ENCODE data around the gene MBNL1. TPM values are rescaled to one million over a fixed set of nuclear protein-coding genes. Genes with fewer than 3 reads are reported as not detected.

MBNL1 gene
- total RNA-seq, 1 donor from 2014 or later: 311 TPM

DNA sequence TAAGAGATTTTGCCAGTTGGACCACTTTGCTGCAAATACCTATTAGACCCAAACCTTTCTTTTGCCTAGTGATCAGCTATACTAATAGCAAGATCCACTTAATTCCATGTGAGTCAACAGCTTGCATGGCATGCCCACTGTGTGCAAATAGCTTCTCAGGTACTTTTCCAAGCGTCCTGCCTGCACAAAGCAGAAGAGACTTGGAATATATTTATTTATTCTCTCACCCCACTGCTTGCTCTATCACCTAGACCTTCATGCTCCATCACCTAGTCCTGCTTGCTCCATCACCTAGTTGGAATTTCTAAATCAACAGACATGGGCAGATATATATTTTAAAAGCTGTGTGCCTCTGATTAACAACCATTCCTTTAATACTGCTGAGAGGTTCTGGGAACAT is 47.6 kb downstream of the MBNL1 start:
- intact Hi-C loops (cut with DNase I): no loop called here
- H3K4me3 ChIP-seq: no peak overlapping the region
- H3K9me3 ChIP-seq: no peaks in the 10 kb centered on the region
- peak overlapping the region; percentile 69 for H3K27ac ChIP-seq
- H3K27me3 ChIP-seq: no peaks in the 10 kb centered on the region
- no peak for DNase-seq (ENCODE audit: extremely low spot score in 2 of 2)
- no peaks in the 10 kb centered on the region for H3K36me3 ChIP-seq
- peaks cover 60% of the 10 kb centered on the region for H3K4me1 ChIP-seq
- TF ChIP-seq POLR2AphosphoS5 (IDR thresholded peaks at IDR 0.05; ENCODE audit: insufficient read depth in 1 of 2, low read depth in 1 of 2) (no peak), POLR2A (IDR thresholded peaks at IDR 0.05) (no peak)
- TF ChIP-seq, protein P1, sequence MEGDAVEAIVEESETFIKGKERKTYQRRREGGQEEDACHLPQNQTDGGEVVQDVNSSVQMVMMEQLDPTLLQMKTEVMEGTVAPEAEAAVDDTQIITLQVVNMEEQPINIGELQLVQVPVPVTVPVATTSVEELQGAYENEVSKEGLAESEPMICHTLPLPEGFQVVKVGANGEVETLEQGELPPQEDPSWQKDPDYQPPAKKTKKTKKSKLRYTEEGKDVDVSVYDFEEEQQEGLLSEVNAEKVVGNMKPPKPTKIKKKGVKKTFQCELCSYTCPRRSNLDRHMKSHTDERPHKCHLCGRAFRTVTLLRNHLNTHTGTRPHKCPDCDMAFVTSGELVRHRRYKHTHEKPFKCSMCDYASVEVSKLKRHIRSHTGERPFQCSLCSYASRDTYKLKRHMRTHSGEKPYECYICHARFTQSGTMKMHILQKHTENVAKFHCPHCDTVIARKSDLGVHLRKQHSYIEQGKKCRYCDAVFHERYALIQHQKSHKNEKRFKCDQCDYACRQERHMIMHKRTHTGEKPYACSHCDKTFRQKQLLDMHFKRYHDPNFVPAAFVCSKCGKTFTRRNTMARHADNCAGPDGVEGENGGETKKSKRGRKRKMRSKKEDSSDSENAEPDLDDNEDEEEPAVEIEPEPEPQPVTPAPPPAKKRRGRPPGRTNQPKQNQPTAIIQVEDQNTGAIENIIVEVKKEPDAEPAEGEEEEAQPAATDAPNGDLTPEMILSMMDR (IDR thresholded peaks at IDR 0.05): no peak

DNA sequence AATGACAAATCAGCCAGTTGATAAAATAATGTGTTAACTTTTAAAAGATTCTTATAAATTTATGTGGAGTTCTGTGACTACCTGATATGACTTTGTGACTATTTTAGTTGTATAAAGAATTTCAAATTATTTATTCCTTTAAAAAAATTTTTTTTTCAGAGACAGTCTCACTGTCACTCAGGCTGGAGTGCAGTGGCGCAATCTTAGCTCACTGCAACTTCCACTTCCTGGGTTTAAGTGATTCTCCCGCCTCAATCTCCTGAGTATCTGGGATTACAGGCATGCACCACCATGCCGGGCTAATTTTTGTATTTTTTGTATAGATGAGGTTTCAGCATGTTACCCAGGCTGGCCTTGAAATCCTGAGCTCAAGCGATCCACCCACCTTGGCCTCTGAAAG is 48.5 kb downstream of the MBNL1 start:
- H3K9me3 ChIP-seq: no peaks in the 10 kb centered on the region
- intact Hi-C loops (cut with DNase I): no loop called here
- DNase-seq (ENCODE audit: extremely low spot score in 2 of 2): no peak
- TF ChIP-seq, protein P1 (IDR thresholded peaks at IDR 0.05): no peak
- no peak for TF ChIP-seq POLR2AphosphoS5 (IDR thresholded peaks at IDR 0.05; ENCODE audit: insufficient read depth in 1 of 2, low read depth in 1 of 2)
- no peak for TF ChIP-seq POLR2A (IDR thresholded peaks at IDR 0.05)
- H3K27ac ChIP-seq: peak overlapping the region; percentile 69
- H3K36me3 ChIP-seq: no peaks in the 10 kb centered on the region
- peaks cover 69% of the 10 kb centered on the region for H3K4me1 ChIP-seq
- H3K4me3 ChIP-seq: no peak overlapping the region
- H3K27me3 ChIP-seq: no peaks in the 10 kb centered on the region

DNA sequence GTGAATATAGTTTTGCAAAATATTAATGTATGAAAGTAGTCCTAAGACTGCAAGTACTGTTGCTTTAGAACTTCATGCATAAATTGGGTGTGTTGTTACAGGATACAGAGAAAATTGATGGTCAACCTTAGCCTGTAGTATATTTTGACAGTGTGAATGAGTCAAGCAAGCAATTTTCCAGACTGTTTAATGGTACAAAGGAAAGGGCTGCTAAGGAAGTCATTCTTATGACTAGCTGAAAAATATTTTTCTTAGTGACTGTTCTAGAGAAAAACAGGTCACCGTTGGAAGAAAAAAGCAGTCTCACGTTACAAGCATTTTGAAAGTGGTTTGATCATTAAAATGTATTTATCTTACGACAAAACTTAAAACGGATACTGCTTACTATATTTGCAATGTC is 49.2 kb downstream of the MBNL1 start:
- peak overlapping the region; percentile 69 for H3K27ac ChIP-seq
- H3K27me3 ChIP-seq: no peaks in the 10 kb centered on the region
- H3K36me3 ChIP-seq: no peaks in the 10 kb centered on the region
- no peaks in the 10 kb centered on the region for H3K9me3 ChIP-seq
- no peak for DNase-seq (ENCODE audit: extremely low spot score in 2 of 2)
- peaks cover 76% of the 10 kb centered on the region for H3K4me1 ChIP-seq
- H3K4me3 ChIP-seq: no peak overlapping the region
- intact Hi-C loops (cut with DNase I): no loop called here
- TF ChIP-seq POLR2AphosphoS5 (IDR thresholded peaks at IDR 0.05; ENCODE audit: insufficient read depth in 1 of 2, low read depth in 1 of 2): peak in 1 of 2 donors; percentile 25
- no peak for TF ChIP-seq POLR2A (IDR thresholded peaks at IDR 0.05)

DNA sequence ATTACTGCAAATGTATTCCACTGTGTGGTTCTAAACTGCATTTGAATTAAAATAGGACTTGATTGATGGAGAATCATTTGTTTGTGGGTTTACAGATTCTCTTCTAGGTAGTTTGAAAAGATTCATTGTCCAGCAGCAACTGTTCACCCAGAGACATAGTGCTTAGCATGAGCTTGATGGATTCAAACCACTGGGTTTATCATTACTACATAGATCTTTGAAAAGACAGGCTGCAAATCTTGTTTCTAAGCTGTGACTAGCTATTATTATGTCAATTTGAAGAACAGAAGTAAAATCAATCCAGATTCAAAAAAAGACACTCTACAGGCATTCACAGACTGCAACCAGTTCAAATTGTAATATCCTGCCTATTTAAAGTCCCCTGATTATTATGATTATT is 49.8 kb downstream of the MBNL1 start:
- Histone ChIP-seq H3K9me3 (no peaks in the 10 kb centered on the region), H3K27me3 (no peaks in the 10 kb centered on the region), H3K36me3 (no peaks in the 10 kb centered on the region), H3K27ac (peak overlapping the region; percentile 25), H3K4me3 (no peak overlapping the region), H3K4me1 (peaks cover 80% of the 10 kb centered on the region)
- TF ChIP-seq POLR2A (IDR thresholded peaks at IDR 0.05): no peak
- TF ChIP-seq, protein P1 (IDR thresholded peaks at IDR 0.05): no peak
- no peak for TF ChIP-seq POLR2AphosphoS5 (IDR thresholded peaks at IDR 0.05; ENCODE audit: insufficient read depth in 1 of 2, low read depth in 1 of 2)
- no peak for DNase-seq (ENCODE audit: extremely low spot score in 2 of 2)
- intact Hi-C loops (cut with DNase I): no loop called here

DNA sequence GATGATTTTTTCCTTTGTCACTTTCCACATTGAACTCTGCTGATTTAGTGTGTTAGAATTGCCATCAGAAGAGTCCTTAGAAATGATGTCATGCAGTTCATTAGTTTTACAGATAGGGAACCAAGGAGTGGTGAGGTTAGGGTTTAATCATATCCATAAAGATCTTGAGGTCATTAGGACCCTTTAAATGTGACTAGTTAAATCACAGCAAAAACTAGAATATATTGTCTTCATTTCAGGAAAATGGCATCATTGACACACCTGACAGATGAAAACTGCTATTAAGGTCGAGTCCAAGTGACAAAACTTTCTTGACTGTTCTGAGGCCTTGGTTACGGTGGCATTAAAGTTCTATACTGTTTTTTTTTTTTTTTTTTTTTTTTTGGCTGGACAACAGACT is 50.5 kb downstream of the MBNL1 start:
- DNase-seq (ENCODE audit: extremely low spot score in 2 of 2): no peak
- Histone ChIP-seq H3K27ac (peak overlapping the region; percentile 25), H3K4me1 (peaks cover 87% of the 10 kb centered on the region), H3K4me3 (no peak overlapping the region), H3K9me3 (no peaks in the 10 kb centered on the region), H3K27me3 (no peaks in the 10 kb centered on the region), H3K36me3 (no peaks in the 10 kb centered on the region)
- intact Hi-C loops (cut with DNase I): no loop called here
- TF ChIP-seq POLR2A (IDR thresholded peaks at IDR 0.05): no peak

DNA sequence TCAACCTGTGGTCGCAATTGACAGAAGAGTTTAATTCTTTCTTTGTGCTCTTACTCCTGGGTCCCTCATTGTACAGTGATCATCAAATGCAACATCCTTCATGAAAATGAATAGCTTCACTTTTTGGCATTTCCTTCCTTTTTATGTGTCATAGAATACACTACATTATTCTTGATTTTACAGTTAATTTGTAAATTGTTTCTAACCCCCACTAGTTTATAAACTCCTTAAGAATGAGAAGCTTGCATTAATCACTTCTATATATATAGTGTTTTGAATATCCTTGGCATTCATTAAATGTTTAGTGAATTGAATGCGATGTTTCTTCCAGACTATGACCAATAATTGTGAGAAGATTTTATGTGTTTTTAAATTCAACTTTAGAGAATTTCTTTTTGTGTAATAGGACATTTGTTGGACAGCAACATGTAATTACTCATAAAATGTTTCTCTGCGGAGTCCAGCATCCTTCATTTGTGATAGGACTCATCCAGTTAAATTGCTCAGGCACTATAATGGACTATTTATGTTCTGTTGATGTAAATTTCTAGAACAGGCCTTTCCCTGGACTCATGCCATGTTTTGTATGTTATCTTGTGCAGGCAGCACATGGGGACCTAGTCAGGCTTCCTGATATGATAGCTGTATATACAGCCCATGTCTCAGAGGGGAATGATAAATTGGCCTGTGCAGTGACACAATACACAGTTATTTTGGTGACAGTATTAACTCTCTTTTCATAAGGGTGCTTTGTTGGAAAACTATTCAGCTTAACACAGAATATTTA is 51.3 kb downstream of the MBNL1 start:
- intact Hi-C loops (cut with DNase I): no loop called here
- Histone ChIP-seq H3K4me3 (no peak overlapping the region), H3K27ac (peak overlapping the region; percentile 44), H3K27me3 (no peaks in the 10 kb centered on the region), H3K9me3 (no peaks in the 10 kb centered on the region), H3K4me1 (peaks cover 84% of the 10 kb centered on the region), H3K36me3 (no peaks in the 10 kb centered on the region)
- TF ChIP-seq POLR2AphosphoS5 (IDR thresholded peaks at IDR 0.05; ENCODE audit: insufficient read depth in 1 of 2, low read depth in 1 of 2): no peak
- TF ChIP-seq POLR2A (IDR thresholded peaks at IDR 0.05): no peak
- TF ChIP-seq, protein P1 (IDR thresholded peaks at IDR 0.05): no peak
- no peak for DNase-seq (ENCODE audit: extremely low spot score in 2 of 2)

Measured in vagina (tissue), 2 donors.